Thyroid gland (tissue), 4 donors: ENCODE data around the gene OLFM1. TPM values are rescaled to one million over a fixed set of nuclear protein-coding genes. Genes with fewer than 3 reads are reported as not detected.

ENCODE experiments used
- DNase-seq, 2 donors: peaks; one replicate each; pipeline ENCODE4 v3.0.0-alpha.2; 2019
- H3K27ac ChIP-seq, 3 donors: fragments of 200-600 bp; sonication (generic); 1 replicate in 2 of 3; 2 replicates in 1 of 3; pipeline ENCODE4 v1.5.1; 2016 to 2019; ENCODE audit warnings: mild to moderate bottlenecking in 1 of 3, moderate library complexity in 1 of 3
- H3K27me3 ChIP-seq: fragments of 200-600 bp; sonication (generic); one replicate; pipeline ENCODE4 v1.5.1; 2019
- H3K36me3 ChIP-seq, 2 donors: fragments of 200-600 bp; sonication (generic); one replicate each; pipeline ENCODE4 v1.5.1; 2016 to 2019
- H3K4me1 ChIP-seq, 2 donors: fragments of 200-600 bp; sonication (generic); one replicate each; pipeline ENCODE4 v1.5.1; 2017 to 2019
- H3K4me3 ChIP-seq, 3 donors: fragments of 200-600 bp; sonication (generic); replicated peaks in 1 of 3; 1 replicate in 2 of 3; 2 replicates in 1 of 3; pipeline ENCODE4 v1.5.1; 2016; ENCODE audit warnings: mild to moderate bottlenecking in 1 of 3
- H3K9me3 ChIP-seq: fragments of 200-600 bp; sonication (generic); one replicate; pipeline ENCODE4 v1.5.1; 2017
- POLR2A ChIP-seq, 2 donors: fragments of 450-650 bp; IDR thresholded peaks; one replicate each; pipeline ENCODE4 v1.6.1; 2017; ENCODE audit warnings: antibody characterized with exemption in 2 of 2, mild to moderate bottlenecking in 2 of 2, moderate library complexity in 1 of 2
- WGBS, 2 donors: methylation state at CpG; one replicate each; pipeline ENCODE4 v1.1.5; 2017; 5-methylcytosine and 5-hydroxymethylcytosine counted together
- intact Hi-C: fragments of 100-400 bp; cut with DNase I; formaldehyde crosslinking; loops from one replicate; pipeline ENCODE4 v1.15.1; 2023
- total RNA-seq, 4 donors: library from RNA; depleted of rRNA; stranded (reverse); fragments of >200 nt; gene quantifications; one replicate each; pipeline ENCODE4 v1.2.3, GENCODE V29; 2016
- TF ChIP-seq, protein P1 (sequence below), 6 experiments: fragments of 200-600 bp in 3 of 6; fragments of 450-650 bp in 3 of 6; sonication (generic) in 3 of 6; IDR thresholded peaks; one replicate each; pipeline ENCODE4 v1.5.1; 2016 to 2019; ENCODE audit warnings: antibody characterized with exemption in 6 of 6, mild to moderate bottlenecking in 2 of 6, inconsistent platforms in 1 of 6, moderate library complexity in 1 of 6

OLFM1 gene
- total RNA-seq, 4 donors from 2014 or later, result 7.2 to 25.8 (median 17.4) TPM

DNA sequence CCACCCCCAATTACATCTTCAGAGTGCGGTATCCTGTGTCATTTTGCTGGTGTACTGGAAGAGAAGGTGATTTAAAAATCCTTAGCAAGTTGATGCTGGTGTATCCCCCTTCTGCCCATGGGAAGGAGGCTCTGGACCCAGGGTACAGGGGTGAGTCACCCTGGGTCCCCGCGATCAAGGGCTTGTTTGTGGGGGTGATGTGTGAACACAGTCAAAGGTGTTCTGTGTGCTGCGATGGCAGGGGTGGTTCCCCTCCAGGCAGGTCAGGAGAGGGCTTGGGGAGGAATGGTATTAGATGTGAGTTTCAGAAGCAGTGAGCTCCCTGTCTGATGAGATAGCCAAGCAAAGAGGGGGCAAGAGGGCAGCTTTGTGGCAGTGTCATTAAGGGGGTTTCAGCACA, 28.9 kb downstream of the OLFM1 start:
- 77 to 91% methylated on average over 4 of the region's 4 CpGs for WGBS, 2 donors
- Histone ChIP-seq H3K4me1 (no peaks in the 10 kb centered on the region), H3K27me3 (no peaks in the 10 kb centered on the region), H3K9me3 (no peaks in the 10 kb centered on the region), H3K4me3 (no peak overlapping the region), H3K27ac (no peak overlapping the region), H3K36me3 (no peaks in the 10 kb centered on the region)
- TF ChIP-seq, protein P1, sequence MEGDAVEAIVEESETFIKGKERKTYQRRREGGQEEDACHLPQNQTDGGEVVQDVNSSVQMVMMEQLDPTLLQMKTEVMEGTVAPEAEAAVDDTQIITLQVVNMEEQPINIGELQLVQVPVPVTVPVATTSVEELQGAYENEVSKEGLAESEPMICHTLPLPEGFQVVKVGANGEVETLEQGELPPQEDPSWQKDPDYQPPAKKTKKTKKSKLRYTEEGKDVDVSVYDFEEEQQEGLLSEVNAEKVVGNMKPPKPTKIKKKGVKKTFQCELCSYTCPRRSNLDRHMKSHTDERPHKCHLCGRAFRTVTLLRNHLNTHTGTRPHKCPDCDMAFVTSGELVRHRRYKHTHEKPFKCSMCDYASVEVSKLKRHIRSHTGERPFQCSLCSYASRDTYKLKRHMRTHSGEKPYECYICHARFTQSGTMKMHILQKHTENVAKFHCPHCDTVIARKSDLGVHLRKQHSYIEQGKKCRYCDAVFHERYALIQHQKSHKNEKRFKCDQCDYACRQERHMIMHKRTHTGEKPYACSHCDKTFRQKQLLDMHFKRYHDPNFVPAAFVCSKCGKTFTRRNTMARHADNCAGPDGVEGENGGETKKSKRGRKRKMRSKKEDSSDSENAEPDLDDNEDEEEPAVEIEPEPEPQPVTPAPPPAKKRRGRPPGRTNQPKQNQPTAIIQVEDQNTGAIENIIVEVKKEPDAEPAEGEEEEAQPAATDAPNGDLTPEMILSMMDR (IDR thresholded peaks at IDR 0.05), result no peak
- no peak for TF ChIP-seq POLR2A (IDR thresholded peaks at IDR 0.05)
- intact Hi-C loops, result no loop called here
- DNase-seq, result no peak

DNA sequence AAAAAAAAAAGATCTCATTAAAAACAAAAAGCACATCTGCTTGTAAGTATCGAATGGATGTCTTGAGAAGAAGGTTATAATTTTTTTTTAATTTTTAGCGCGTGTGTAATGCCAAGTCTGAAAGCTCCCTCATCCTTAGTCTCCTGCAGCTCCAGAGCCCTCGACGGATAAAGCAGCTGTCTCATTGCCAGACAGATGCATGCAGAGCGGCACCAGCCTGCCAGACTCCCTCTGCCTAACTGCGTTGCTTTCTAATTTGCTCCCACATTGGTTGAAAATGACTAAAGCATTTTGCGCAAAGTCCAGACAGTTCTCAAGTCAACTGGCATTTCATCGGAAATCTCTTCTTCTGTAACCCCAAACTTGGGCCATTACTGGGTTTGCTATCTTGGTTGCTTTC, 29.4 kb downstream of the OLFM1 start:
- no peak for DNase-seq
- TF ChIP-seq POLR2A (IDR thresholded peaks at IDR 0.05), result no peak
- TF ChIP-seq, protein P1 (IDR thresholded peaks at IDR 0.05), result no peak
- intact Hi-C loops, result no loop called here
- no peak overlapping the region for H3K27ac ChIP-seq
- WGBS, 2 donors, result 87 to 90% methylated on average over 9 of the region's 9 CpGs
- no peaks in the 10 kb centered on the region for H3K27me3 ChIP-seq
- no peaks in the 10 kb centered on the region for H3K9me3 ChIP-seq
- H3K4me3 ChIP-seq, result no peak overlapping the region
- no peaks in the 10 kb centered on the region for H3K36me3 ChIP-seq
- no peaks in the 10 kb centered on the region for H3K4me1 ChIP-seq

DNA sequence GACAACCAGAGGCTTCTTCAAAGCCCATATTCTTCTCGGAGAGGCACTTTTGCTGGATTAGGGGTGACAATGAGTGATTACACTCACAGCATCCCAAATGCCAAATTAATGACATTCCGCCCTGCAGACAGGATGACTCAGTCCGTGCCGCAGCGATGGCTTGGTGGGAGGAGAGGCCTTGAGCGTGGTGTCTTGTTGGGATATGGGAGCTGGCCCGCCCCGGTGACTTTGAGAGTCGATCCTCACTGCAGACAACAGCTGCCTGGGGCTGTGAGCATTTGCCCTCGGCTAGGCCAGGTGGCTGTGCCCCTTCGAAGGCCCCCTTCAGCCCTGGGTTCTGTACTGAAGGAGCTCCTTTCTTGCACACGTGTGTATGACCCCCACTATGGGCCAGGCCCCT, 29.8 kb downstream of the OLFM1 start:
- H3K27ac ChIP-seq, result no peak overlapping the region
- TF ChIP-seq, protein P1 (IDR thresholded peaks at IDR 0.05), result no peak
- TF ChIP-seq POLR2A (IDR thresholded peaks at IDR 0.05), result no peak
- no peak overlapping the region for H3K4me3 ChIP-seq
- DNase-seq, result no peak
- H3K9me3 ChIP-seq, result no peaks in the 10 kb centered on the region
- intact Hi-C loops, result no loop called here
- WGBS, 2 donors, result 78 to 82% methylated on average over 9 to 11 of the region's 12 CpGs
- no peaks in the 10 kb centered on the region for H3K36me3 ChIP-seq
- H3K4me1 ChIP-seq, result no peaks in the 10 kb centered on the region
- H3K27me3 ChIP-seq, result no peaks in the 10 kb centered on the region

DNA sequence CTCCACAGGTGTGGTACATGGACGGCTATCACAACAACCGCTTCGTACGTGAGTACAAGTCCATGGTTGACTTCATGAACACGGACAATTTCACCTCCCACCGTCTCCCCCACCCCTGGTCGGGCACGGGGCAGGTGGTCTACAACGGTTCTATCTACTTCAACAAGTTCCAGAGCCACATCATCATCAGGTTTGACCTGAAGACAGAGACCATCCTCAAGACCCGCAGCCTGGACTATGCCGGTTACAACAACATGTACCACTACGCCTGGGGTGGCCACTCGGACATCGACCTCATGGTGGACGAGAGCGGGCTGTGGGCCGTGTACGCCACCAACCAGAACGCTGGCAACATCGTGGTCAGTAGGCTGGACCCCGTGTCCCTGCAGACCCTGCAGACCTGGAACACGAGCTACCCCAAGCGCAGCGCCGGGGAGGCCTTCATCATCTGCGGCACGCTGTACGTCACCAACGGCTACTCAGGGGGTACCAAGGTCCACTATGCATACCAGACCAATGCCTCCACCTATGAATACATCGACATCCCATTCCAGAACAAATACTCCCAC, 32.1 kb downstream of the OLFM1 start:
- intact Hi-C loops, result no loop called here
- 96 to 97% methylated on average over 17 to 29 of the region's 30 CpGs for WGBS, 2 donors
- no peaks in the 10 kb centered on the region for H3K9me3 ChIP-seq
- DNase-seq, result no peak
- TF ChIP-seq, protein P1 (IDR thresholded peaks at IDR 0.05), result no peak
- no peak for TF ChIP-seq POLR2A (IDR thresholded peaks at IDR 0.05)
- no peak overlapping the region for H3K4me3 ChIP-seq
- peaks cover 4 to 7% of the 10 kb centered on the region in 2 donors for H3K4me1 ChIP-seq
- no peaks in the 10 kb centered on the region for H3K36me3 ChIP-seq
- no peak overlapping the region for H3K27ac ChIP-seq
- no peaks in the 10 kb centered on the region for H3K27me3 ChIP-seq

DNA sequence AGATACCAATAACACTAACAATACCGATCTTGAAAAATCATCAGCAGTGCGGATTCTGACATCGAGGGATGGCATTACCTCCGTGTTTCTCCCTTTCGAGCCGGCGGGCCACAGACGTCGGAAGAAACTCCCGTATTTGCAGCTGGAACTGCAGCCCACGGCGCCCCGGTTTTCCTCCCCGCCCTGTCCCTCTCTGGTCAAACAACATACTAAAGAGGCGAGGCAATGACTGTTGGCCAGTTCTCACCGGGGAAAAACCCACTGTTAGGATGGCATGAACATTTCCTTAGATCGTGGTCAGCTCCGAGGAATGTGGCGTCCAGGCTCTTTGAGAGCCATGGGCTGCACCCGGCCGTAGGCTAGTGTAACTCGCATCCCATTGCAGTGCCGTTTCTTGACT, 32.8 kb downstream of the OLFM1 start:
- 93 to 95% methylated on average over 23 of the region's 23 CpGs for WGBS, 2 donors

More for the DNA sequence above, 32.8 kb downstream of the OLFM1 start:
- Histone ChIP-seq H3K4me3 (no peak overlapping the region), H3K27me3 (no peaks in the 10 kb centered on the region), H3K9me3 (no peaks in the 10 kb centered on the region), H3K36me3 (no peaks in the 10 kb centered on the region), H3K4me1 (peaks cover 4 to 7% of the 10 kb centered on the region in 2 donors), H3K27ac (no peak overlapping the region)
- TF ChIP-seq POLR2A (IDR thresholded peaks at IDR 0.05), result no peak
- TF ChIP-seq, protein P1 (IDR thresholded peaks at IDR 0.05), result no peak
- no peak for DNase-seq
- intact Hi-C loops, result no loop called here
